WI38 (cell line): ENCODE measurements around the gene PPP2R3A.

Source experiments
- H3K4me3 ChIP-seq: 2 replicates; pipeline ENCODE4 v1.5.1; 2011; ENCODE audit warnings: low read depth, mild to moderate bottlenecking, control low read depth, low read length
- CTCF ChIP-seq: IDR thresholded peaks from 2 replicates; pipeline ENCODE4 v1.5.1; 2012; ENCODE audit warnings: low read depth, mild to moderate bottlenecking, control low read depth, low read length

Gene PPP2R3A

GRCh38 chr3:136195258-136196063 is 229.9 kb downstream of the PPP2R3A start:
- peak overlapping the region; percentile 97 for H3K4me3 ChIP-seq
- TF ChIP-seq CTCF, result no peak

- no peak for TF ChIP-seq CTCF
- peak within 1 kb of the TSS; percentile 97 for H3K4me3 ChIP-seq
These were observed 230.5 kb downstream of the PPP2R3A start, which contains the start of gene MSL2 for GRCh38 chr3:136196064-136196400. TSS of gene MSL2 (minus strand) at chr3:136196335. CDS start at chr3:136195113, 1,222 bp downstream.

- TF ChIP-seq CTCF, result no peak
- H3K4me3 ChIP-seq, result peak overlapping the region; percentile 97
These were observed 231.1 kb downstream of the PPP2R3A start for GRCh38 chr3:136196401-136197158.

- peak overlapping the region; percentile 97 for H3K4me3 ChIP-seq
- no peak for TF ChIP-seq CTCF
These were observed 231.7 kb downstream of the PPP2R3A start for GRCh38 chr3:136197159-136197793.
